Measurements from ENCODE around the gene WSCD1.

- TF ChIP-seq CTCF (optimal IDR thresholded peaks at IDR 0.05 in 1 of 3, IDR thresholded peaks at IDR 0.05 in 1 of 3, conservative IDR thresholded peaks at IDR 0.05 in 1 of 3; ENCODE audit: extremely low read depth in 1 of 3, insufficient read depth in 2 of 3, low read length in 3 of 3) (no peak), EZH2 (IDR thresholded peaks at IDR 0.05; ENCODE audit: low read length) (no peak)
Measured at GRCh38 chr17:6073620-6074019, 3.4 kb downstream of the WSCD1 start.
